Loucy (cell line): ENCODE measurements around the gene AP3S1.

Source experiments
- EZH2phosphoT487 ChIP-seq: fragments of 200-600 bp; IDR thresholded peaks from 2 replicates; pipeline ENCODE4 v1.6.1; 2018; ENCODE audit warnings: antibody characterized with exemption, mild to moderate bottlenecking, moderate library complexity, borderline replicate concordance
- TF ChIP-seq, protein P1 (sequence below): fragments of 200-600 bp; sonication (generic); conservative IDR thresholded peaks from 2 replicates; pipeline ENCODE4 v1.5.1; 2014; ENCODE audit warnings: mild to moderate bottlenecking, antibody characterized with exemption, low read length

DNA sequence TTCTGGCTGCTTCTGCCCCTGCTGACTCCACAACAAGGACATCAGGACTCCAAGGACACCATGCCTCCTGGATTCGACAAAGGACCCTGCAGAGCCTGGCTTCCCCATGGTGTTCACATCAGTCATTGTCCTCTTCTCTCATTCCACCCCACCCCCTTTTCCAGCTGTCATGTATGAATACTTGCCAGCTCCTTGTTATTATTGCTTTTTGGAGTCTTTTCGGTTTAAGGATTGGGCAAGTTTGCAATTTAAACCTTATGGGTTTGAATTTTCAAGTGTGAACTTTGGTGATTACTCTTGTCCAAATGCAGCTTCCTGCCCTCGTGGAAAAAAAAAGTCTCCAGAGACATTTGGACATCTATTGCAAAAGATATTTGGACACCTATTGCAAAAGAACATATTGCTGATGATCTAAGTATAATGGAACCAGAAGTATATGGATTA, 106.4 kb downstream of the AP3S1 start:
- TF ChIP-seq, protein P1, sequence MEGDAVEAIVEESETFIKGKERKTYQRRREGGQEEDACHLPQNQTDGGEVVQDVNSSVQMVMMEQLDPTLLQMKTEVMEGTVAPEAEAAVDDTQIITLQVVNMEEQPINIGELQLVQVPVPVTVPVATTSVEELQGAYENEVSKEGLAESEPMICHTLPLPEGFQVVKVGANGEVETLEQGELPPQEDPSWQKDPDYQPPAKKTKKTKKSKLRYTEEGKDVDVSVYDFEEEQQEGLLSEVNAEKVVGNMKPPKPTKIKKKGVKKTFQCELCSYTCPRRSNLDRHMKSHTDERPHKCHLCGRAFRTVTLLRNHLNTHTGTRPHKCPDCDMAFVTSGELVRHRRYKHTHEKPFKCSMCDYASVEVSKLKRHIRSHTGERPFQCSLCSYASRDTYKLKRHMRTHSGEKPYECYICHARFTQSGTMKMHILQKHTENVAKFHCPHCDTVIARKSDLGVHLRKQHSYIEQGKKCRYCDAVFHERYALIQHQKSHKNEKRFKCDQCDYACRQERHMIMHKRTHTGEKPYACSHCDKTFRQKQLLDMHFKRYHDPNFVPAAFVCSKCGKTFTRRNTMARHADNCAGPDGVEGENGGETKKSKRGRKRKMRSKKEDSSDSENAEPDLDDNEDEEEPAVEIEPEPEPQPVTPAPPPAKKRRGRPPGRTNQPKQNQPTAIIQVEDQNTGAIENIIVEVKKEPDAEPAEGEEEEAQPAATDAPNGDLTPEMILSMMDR = no peak
- no peak for TF ChIP-seq EZH2phosphoT487
